GM12878 (cell line): ENCODE results near the gene JDP2.

Source experiments
- ATF2 ChIP-seq: IDR thresholded peaks from 2 replicates; pipeline ENCODE4 v1.6.1; 2012; ENCODE audit warnings: low read length, inconsistent platforms
- CEBPB ChIP-seq, 2 experiments: fragments of 150-350 bp in 1 of 2; IDR thresholded peaks; 2 replicates each; pipeline ENCODE4 v1.6.1; 2012 to 2014; ENCODE audit warnings: low read depth in 2 of 2, low read length in 2 of 2, borderline replicate concordance in 1 of 2, inconsistent platforms in 1 of 2
- CTCF ChIP-seq, 3 experiments: IDR thresholded peaks in 2 of 3; conservative IDR thresholded peaks in 1 of 3; 2 replicates each; pipeline ENCODE4 v1.5.1; 2011; ENCODE audit warnings: low read depth in 3 of 3, low read length in 3 of 3, mild to moderate bottlenecking in 3 of 3, control low read depth in 2 of 3, moderate library complexity in 2 of 3, inconsistent platforms in 1 of 3, mixed read lengths in 1 of 3; ENCODE audit not compliant: control insufficient read depth in 2 of 3, insufficient read depth in 1 of 3; ENCODE audit errors: extremely low read depth in 1 of 3
- ESRRA ChIP-seq: IDR thresholded peaks from 2 replicates; pipeline ENCODE4 v1.6.1; 2012; ENCODE audit warnings: mild to moderate bottlenecking, low read length, improper control_type of control experiment
- KDM1A ChIP-seq: fragments of 200-600 bp; sonication (generic); IDR thresholded peaks from 2 replicates; pipeline ENCODE4 v1.6.1; 2016; ENCODE audit warnings: borderline replicate concordance
- NBN ChIP-seq: fragments of 450-650 bp; IDR thresholded peaks from 2 replicates; pipeline ENCODE4 v1.6.1; 2016
- NRF1 ChIP-seq: conservative IDR thresholded peaks from 2 replicates; pipeline ENCODE4 v1.6.1; 2011; ENCODE audit warnings: mild to moderate bottlenecking, low read depth, low read length, improper control_type of control experiment
- POLR2A ChIP-seq: IDR thresholded peaks from 2 replicates; pipeline ENCODE4 v1.6.1; 2011; ENCODE audit warnings: low read depth, mild to moderate bottlenecking, low read length
- POLR2AphosphoS5 ChIP-seq: IDR thresholded peaks from 2 replicates; pipeline ENCODE4 v1.6.1; 2011; ENCODE audit warnings: mild to moderate bottlenecking, low read length, inconsistent platforms
- RFX5 ChIP-seq: IDR thresholded peaks from 2 replicates; pipeline ENCODE4 v1.6.1; 2011; ENCODE audit warnings: low read depth, low read length, improper control_type of control experiment
- SP1 ChIP-seq: IDR thresholded peaks from one replicate; pipeline ENCODE4 v1.6.1; 2011; ENCODE audit warnings: low read depth, low read length
- SREBF2 ChIP-seq: IDR thresholded peaks from 2 replicates; pipeline ENCODE4 v1.6.1; 2012; ENCODE audit warnings: mild to moderate bottlenecking, low read length
- WRNIP1 ChIP-seq: IDR thresholded peaks from 2 replicates; pipeline ENCODE4 v1.6.1; 2011; ENCODE audit warnings: low read depth, low read length, improper control_type of control experiment, borderline replicate concordance
- ZBTB40 ChIP-seq: fragments of 450-650 bp; IDR thresholded peaks from 2 replicates; pipeline ENCODE4 v1.6.1; 2016; ENCODE audit warnings: mild to moderate bottlenecking, moderate library complexity, borderline replicate concordance

- TF ChIP-seq ATF2 (no peak), SREBF2 (no peak), WRNIP1 (no peak), NRF1 (no peak), CEBPB (IDR thresholded peaks at IDR 0.05; ENCODE audit: borderline replicate concordance in 1 of 2, low read depth in 2 of 2, low read length in 2 of 2) (no peak), KDM1A (no peak), ZBTB40 (no peak), ESRRA (no peak), POLR2AphosphoS5 (no peak), SP1 (no peak), NBN (no peak), RFX5 (no peak), CTCF (IDR thresholded peaks at IDR 0.05 in 2 of 3, conservative IDR thresholded peaks at IDR 0.05 in 1 of 3; ENCODE audit: control insufficient read depth in 2 of 3, extremely low read depth in 1 of 3, insufficient read depth in 1 of 3, low read depth in 3 of 3, low read length in 3 of 3) (no peak), POLR2A (no peak)
Observed at GRCh38 chr14:75434890-75435248, 7.0 kb downstream of the JDP2 start.
